NCI-H2196 treated with DMSO at 0.1 percent for 48 hours (cell line): Measurements from ENCODE around the gene TBC1D4.
"Not testable (repeated sequence)": the region's sequence is repeated elsewhere in the genome, so short reads cannot be mapped to it uniquely, and the experiment has no call there.

Experiments
- DNase-seq: peaks from one replicate; lab custom pipeline; 2025; ENCODE audit not compliant: unreplicated experiment; lab: John Stamatoyannopoulos, UW

TBC1D4 gene

GRCh38 chr13:75454497-75454896 lies 27.5 kb downstream of the TBC1D4 start:
- DNase-seq, result no peak

- DNase-seq, result no peak
Observed at GRCh38 chr13:75452564-75452963, 29.4 kb downstream of the TBC1D4 start.

- no peak for DNase-seq
Observed at GRCh38 chr13:75447493-75447892, 34.5 kb downstream of the TBC1D4 start.

- DNase-seq, result no peak
Observed at GRCh38 chr13:75446874-75447273, 35.1 kb downstream of the TBC1D4 start.

- DNase-seq, result no peak
Observed at GRCh38 chr13:75445717-75446499, 36.1 kb downstream of the TBC1D4 start.

GRCh38 chr13:75444016-75444415 lies 38.0 kb downstream of the TBC1D4 start:
- DNase-seq, result no peak

GRCh38 chr13:75443356-75443958 lies 38.5 kb downstream of the TBC1D4 start:
- no peak for DNase-seq

- no peak for DNase-seq
Observed at GRCh38 chr13:75442736-75443234, 39.2 kb downstream of the TBC1D4 start.

- DNase-seq, result no peak
Observed at GRCh38 chr13:75440100-75440499, 41.9 kb downstream of the TBC1D4 start.

GRCh38 chr13:75437582-75438318 lies 44.2 kb downstream of the TBC1D4 start:
- DNase-seq, result no peak

GRCh38 chr13:75434126-75434525 lies 47.8 kb downstream of the TBC1D4 start:
- DNase-seq, result not testable (repeated sequence)

GRCh38 chr13:75432811-75433244 lies 49.1 kb downstream of the TBC1D4 start:
- DNase-seq, result no peak

GRCh38 chr13:75432045-75432444 lies 49.9 kb downstream of the TBC1D4 start:
- no peak for DNase-seq

GRCh38 chr13:75430436-75431209 lies 51.3 kb downstream of the TBC1D4 start:
- no peak for DNase-seq

- no peak for DNase-seq
Observed at GRCh38 chr13:75426421-75426820, 55.5 kb downstream of the TBC1D4 start.

- DNase-seq, result no peak
Observed at GRCh38 chr13:75425216-75426009, 56.6 kb downstream of the TBC1D4 start.

GRCh38 chr13:75423946-75424345 lies 58.0 kb downstream of the TBC1D4 start:
- DNase-seq, result no peak

GRCh38 chr13:75422028-75422427 lies 59.9 kb downstream of the TBC1D4 start:
- no peak for DNase-seq

- no peak for DNase-seq
Observed at GRCh38 chr13:75421133-75421532, 60.8 kb downstream of the TBC1D4 start.

GRCh38 chr13:75419656-75420055 lies 62.3 kb downstream of the TBC1D4 start:
- no peak for DNase-seq
